ENCODE data around the gene CACNA1G. TPM values are rescaled to one million over a fixed set of nuclear protein-coding genes. Genes with fewer than 3 reads are reported as not detected.

CACNA1G gene
- total RNA-seq, 1 donor from 2014 or later: 0.19 TPM

- Mint-ChIP-seq H3K36me3 (ENCODE audit: insufficient read depth) (no peaks in the 10 kb centered on the region), H3K9me3 (ENCODE audit: low read depth) (no peaks in the 10 kb centered on the region), H3K4me1 (ENCODE audit: low read depth) (peaks cover 22% of the 10 kb centered on the region), H3K27me3 (peaks cover 3% of the 10 kb centered on the region), H3K4me3 (ENCODE audit: low read depth) (no peak overlapping the region), H3K27ac (no peak overlapping the region)
- no peak for TF ChIP-seq CTCF (IDR thresholded peaks at IDR 0.05; ENCODE audit: unreplicated experiment)
- no peak for DNase-seq (ENCODE audit: low spot score, unreplicated experiment)
Observed at GRCh38 chr17:50665838-50666237, 105.3 kb downstream of the CACNA1G start.

GRCh38 chr17:50666316-50666715 lies 105.8 kb downstream of the CACNA1G start:
- TF ChIP-seq CTCF (IDR thresholded peaks at IDR 0.05; ENCODE audit: unreplicated experiment): no peak
- peak overlapping the region; percentile 23 for H3K27ac Mint-ChIP-seq
- peaks cover 20% of the 10 kb centered on the region for H3K4me1 Mint-ChIP-seq (ENCODE audit: low read depth)
- no peak overlapping the region for H3K4me3 Mint-ChIP-seq (ENCODE audit: low read depth)
- H3K9me3 Mint-ChIP-seq (ENCODE audit: low read depth): no peaks in the 10 kb centered on the region
- no peak for DNase-seq (ENCODE audit: low spot score, unreplicated experiment)
- peaks cover 3% of the 10 kb centered on the region for H3K27me3 Mint-ChIP-seq
- H3K36me3 Mint-ChIP-seq (ENCODE audit: insufficient read depth): no peaks in the 10 kb centered on the region

- Mint-ChIP-seq H3K27ac (peak overlapping the region; percentile 80), H3K36me3 (ENCODE audit: insufficient read depth) (no peaks in the 10 kb centered on the region), H3K27me3 (peaks cover 3% of the 10 kb centered on the region), H3K4me3 (ENCODE audit: low read depth) (peak overlapping the region; percentile 38), H3K9me3 (ENCODE audit: low read depth) (no peaks in the 10 kb centered on the region), H3K4me1 (ENCODE audit: low read depth) (peaks cover 11% of the 10 kb centered on the region)
- DNase-seq (ENCODE audit: low spot score, unreplicated experiment): no peak
- no peak for TF ChIP-seq CTCF (IDR thresholded peaks at IDR 0.05; ENCODE audit: unreplicated experiment)
Observed at GRCh38 chr17:50667259-50668024, 106.9 kb downstream of the CACNA1G start.

- no peak for DNase-seq (ENCODE audit: low spot score, unreplicated experiment)
- H3K9me3 Mint-ChIP-seq (ENCODE audit: low read depth): no peaks in the 10 kb centered on the region
- TF ChIP-seq CTCF (IDR thresholded peaks at IDR 0.05; ENCODE audit: unreplicated experiment): no peak
- H3K4me3 Mint-ChIP-seq (ENCODE audit: low read depth): no peak overlapping the region
- H3K4me1 Mint-ChIP-seq (ENCODE audit: low read depth): peaks cover 11% of the 10 kb centered on the region
- peak overlapping the region; percentile 80 for H3K27ac Mint-ChIP-seq
- H3K27me3 Mint-ChIP-seq: peaks cover under 1% of the 10 kb centered on the region
- H3K36me3 Mint-ChIP-seq (ENCODE audit: insufficient read depth): no peaks in the 10 kb centered on the region
Observed at GRCh38 chr17:50668025-50668837, 107.7 kb downstream of the CACNA1G start.

- Mint-ChIP-seq H3K36me3 (ENCODE audit: insufficient read depth) (no peaks in the 10 kb centered on the region), H3K9me3 (ENCODE audit: low read depth) (no peaks in the 10 kb centered on the region), H3K4me1 (ENCODE audit: low read depth) (peaks cover 11% of the 10 kb centered on the region), H3K4me3 (ENCODE audit: low read depth) (no peak overlapping the region), H3K27me3 (no peaks in the 10 kb centered on the region), H3K27ac (no peak overlapping the region)
- TF ChIP-seq CTCF (IDR thresholded peaks at IDR 0.05; ENCODE audit: unreplicated experiment): no peak
- DNase-seq (ENCODE audit: low spot score, unreplicated experiment): no peak
Observed at GRCh38 chr17:50668838-50669581, 108.5 kb downstream of the CACNA1G start.

Data from progenitor cell of endocrine pancreas (in vitro differentiated cells).